ENCODE results near the gene IFT88.

Gene IFT88

GRCh38 chr13:20585371-20585770, 18.4 kb downstream of the IFT88 start:
- Histone ChIP-seq H3K9ac (ENCODE audit: low read depth in 1 of 2, low read length in 2 of 2) (no peak overlapping the region), H3K9me3 (ENCODE audit: control insufficient read depth in 2 of 2, low read length in 2 of 2) (peaks cover 3 to 10% of the 10 kb centered on the region in 2 donors), H3K4me1 (ENCODE audit: control insufficient read depth in 2 of 2, insufficient read depth in 2 of 2, low read length in 2 of 2) (peaks cover 0 to 4% of the 10 kb centered on the region in 2 donors), H3K4me3 (ENCODE audit: low read length in 2 of 2) (no peak overlapping the region), H3K27ac (ENCODE audit: low read depth in 2 of 2, low read length in 2 of 2) (no peak overlapping the region), H3K36me3 (ENCODE audit: control insufficient read depth in 2 of 2, insufficient read depth in 2 of 2, low read length in 2 of 2) (peaks cover 4 to 11% of the 10 kb centered on the region in 2 donors), H3K27me3 (ENCODE audit: control insufficient read depth in 2 of 2, insufficient read depth in 2 of 2, low read length in 2 of 2) (no peaks in the 10 kb centered on the region)

GRCh38 chr13:20588529-20589110, 21.7 kb downstream of the IFT88 start:
- H3K27ac ChIP-seq (ENCODE audit: low read depth in 2 of 2, low read length in 2 of 2): peak overlapping the region in 1 of 2 donors; percentile 51
- peaks cover 3 to 4% of the 10 kb centered on the region in 2 donors for H3K4me1 ChIP-seq (ENCODE audit: control insufficient read depth in 2 of 2, insufficient read depth in 2 of 2, low read length in 2 of 2)
- H3K9ac ChIP-seq (ENCODE audit: low read depth in 1 of 2, low read length in 2 of 2): no peak overlapping the region
- H3K4me3 ChIP-seq (ENCODE audit: low read length in 2 of 2): no peak overlapping the region
- no peaks in the 10 kb centered on the region for H3K27me3 ChIP-seq (ENCODE audit: control insufficient read depth in 2 of 2, insufficient read depth in 2 of 2, low read length in 2 of 2)
- peaks cover 4 to 11% of the 10 kb centered on the region in 2 donors for H3K36me3 ChIP-seq (ENCODE audit: control insufficient read depth in 2 of 2, insufficient read depth in 2 of 2, low read length in 2 of 2)
- H3K9me3 ChIP-seq (ENCODE audit: control insufficient read depth in 2 of 2, low read length in 2 of 2): peaks cover 3 to 10% of the 10 kb centered on the region in 2 donors

GRCh38 chr13:20590561-20590960, 23.6 kb downstream of the IFT88 start:
- peak overlapping the region in 1 of 2 donors; percentile 50 for H3K4me3 ChIP-seq (ENCODE audit: low read length in 2 of 2)
- peak overlapping the region; percentile 6 to 37 for H3K27ac ChIP-seq (ENCODE audit: low read depth in 2 of 2, low read length in 2 of 2)
- H3K9ac ChIP-seq (ENCODE audit: low read depth in 1 of 2, low read length in 2 of 2): no peak overlapping the region
- no peaks in the 10 kb centered on the region for H3K27me3 ChIP-seq (ENCODE audit: control insufficient read depth in 2 of 2, insufficient read depth in 2 of 2, low read length in 2 of 2)
- H3K4me1 ChIP-seq (ENCODE audit: control insufficient read depth in 2 of 2, insufficient read depth in 2 of 2, low read length in 2 of 2): peaks cover 3 to 4% of the 10 kb centered on the region in 2 donors
- H3K36me3 ChIP-seq (ENCODE audit: control insufficient read depth in 2 of 2, insufficient read depth in 2 of 2, low read length in 2 of 2): no peaks in the 10 kb centered on the region
- H3K9me3 ChIP-seq (ENCODE audit: control insufficient read depth in 2 of 2, low read length in 2 of 2): no peaks in the 10 kb centered on the region

- Histone ChIP-seq H3K4me3 (ENCODE audit: low read length in 2 of 2) (no peak overlapping the region), H3K36me3 (ENCODE audit: control insufficient read depth in 2 of 2, insufficient read depth in 2 of 2, low read length in 2 of 2) (no peaks in the 10 kb centered on the region), H3K9me3 (ENCODE audit: control insufficient read depth in 2 of 2, low read length in 2 of 2) (no peaks in the 10 kb centered on the region), H3K27ac (ENCODE audit: low read depth in 2 of 2, low read length in 2 of 2) (no peak overlapping the region), H3K4me1 (ENCODE audit: control insufficient read depth in 2 of 2, insufficient read depth in 2 of 2, low read length in 2 of 2) (peaks cover 3 to 4% of the 10 kb centered on the region in 2 donors), H3K9ac (ENCODE audit: low read depth in 1 of 2, low read length in 2 of 2) (no peak overlapping the region), H3K27me3 (ENCODE audit: control insufficient read depth in 2 of 2, insufficient read depth in 2 of 2, low read length in 2 of 2) (no peaks in the 10 kb centered on the region)
Measured at GRCh38 chr13:20592606-20593005, 25.6 kb downstream of the IFT88 start.

- Histone ChIP-seq H3K4me1 (ENCODE audit: control insufficient read depth in 2 of 2, insufficient read depth in 2 of 2, low read length in 2 of 2) (peaks cover 0 to 3% of the 10 kb centered on the region in 2 donors), H3K9me3 (ENCODE audit: control insufficient read depth in 2 of 2, low read length in 2 of 2) (no peaks in the 10 kb centered on the region), H3K4me3 (ENCODE audit: low read length in 2 of 2) (no peak overlapping the region), H3K36me3 (ENCODE audit: control insufficient read depth in 2 of 2, insufficient read depth in 2 of 2, low read length in 2 of 2) (no peaks in the 10 kb centered on the region), H3K27me3 (ENCODE audit: control insufficient read depth in 2 of 2, insufficient read depth in 2 of 2, low read length in 2 of 2) (no peaks in the 10 kb centered on the region), H3K27ac (ENCODE audit: low read depth in 2 of 2, low read length in 2 of 2) (no peak overlapping the region), H3K9ac (ENCODE audit: low read depth in 1 of 2, low read length in 2 of 2) (no peak overlapping the region)
Measured at GRCh38 chr13:20594280-20594679, 27.3 kb downstream of the IFT88 start.

GRCh38 chr13:20607015-20607414, 40.1 kb downstream of the IFT88 start:
- Histone ChIP-seq H3K9ac (ENCODE audit: low read depth in 1 of 2, low read length in 2 of 2) (no peak overlapping the region), H3K36me3 (ENCODE audit: control insufficient read depth in 2 of 2, insufficient read depth in 2 of 2, low read length in 2 of 2) (peaks cover 4 to 22% of the 10 kb centered on the region in 2 donors), H3K9me3 (ENCODE audit: control insufficient read depth in 2 of 2, low read length in 2 of 2) (no peaks in the 10 kb centered on the region), H3K27ac (ENCODE audit: low read depth in 2 of 2, low read length in 2 of 2) (no peak overlapping the region), H3K4me3 (ENCODE audit: low read length in 2 of 2) (no peak overlapping the region), H3K4me1 (ENCODE audit: control insufficient read depth in 2 of 2, insufficient read depth in 2 of 2, low read length in 2 of 2) (no peaks in the 10 kb centered on the region), H3K27me3 (ENCODE audit: control insufficient read depth in 2 of 2, insufficient read depth in 2 of 2, low read length in 2 of 2) (no peaks in the 10 kb centered on the region)

- Histone ChIP-seq H3K4me1 (ENCODE audit: control insufficient read depth in 2 of 2, insufficient read depth in 2 of 2, low read length in 2 of 2) (no peaks in the 10 kb centered on the region), H3K4me3 (ENCODE audit: low read length in 2 of 2) (no peak overlapping the region), H3K9ac (ENCODE audit: low read depth in 1 of 2, low read length in 2 of 2) (no peak overlapping the region), H3K27ac (ENCODE audit: low read depth in 2 of 2, low read length in 2 of 2) (no peak overlapping the region), H3K27me3 (ENCODE audit: control insufficient read depth in 2 of 2, insufficient read depth in 2 of 2, low read length in 2 of 2) (no peaks in the 10 kb centered on the region), H3K36me3 (ENCODE audit: control insufficient read depth in 2 of 2, insufficient read depth in 2 of 2, low read length in 2 of 2) (peaks cover 4 to 22% of the 10 kb centered on the region in 2 donors), H3K9me3 (ENCODE audit: control insufficient read depth in 2 of 2, low read length in 2 of 2) (no peaks in the 10 kb centered on the region)
Measured at GRCh38 chr13:20608438-20609020, 41.6 kb downstream of the IFT88 start.

GRCh38 chr13:20609145-20609544, 42.2 kb downstream of the IFT88 start:
- Histone ChIP-seq H3K4me1 (ENCODE audit: control insufficient read depth in 2 of 2, insufficient read depth in 2 of 2, low read length in 2 of 2) (no peaks in the 10 kb centered on the region), H3K36me3 (ENCODE audit: control insufficient read depth in 2 of 2, insufficient read depth in 2 of 2, low read length in 2 of 2) (peaks cover 4 to 22% of the 10 kb centered on the region in 2 donors), H3K4me3 (ENCODE audit: low read length in 2 of 2) (no peak overlapping the region), H3K27me3 (ENCODE audit: control insufficient read depth in 2 of 2, insufficient read depth in 2 of 2, low read length in 2 of 2) (no peaks in the 10 kb centered on the region), H3K27ac (ENCODE audit: low read depth in 2 of 2, low read length in 2 of 2) (no peak overlapping the region), H3K9ac (ENCODE audit: low read depth in 1 of 2, low read length in 2 of 2) (no peak overlapping the region), H3K9me3 (ENCODE audit: control insufficient read depth in 2 of 2, low read length in 2 of 2) (no peaks in the 10 kb centered on the region)

GRCh38 chr13:20610006-20610405, 43.0 kb downstream of the IFT88 start:
- Histone ChIP-seq H3K4me1 (ENCODE audit: control insufficient read depth in 2 of 2, insufficient read depth in 2 of 2, low read length in 2 of 2) (no peaks in the 10 kb centered on the region), H3K9ac (ENCODE audit: low read depth in 1 of 2, low read length in 2 of 2) (no peak overlapping the region), H3K9me3 (ENCODE audit: control insufficient read depth in 2 of 2, low read length in 2 of 2) (no peaks in the 10 kb centered on the region), H3K4me3 (ENCODE audit: low read length in 2 of 2) (no peak overlapping the region), H3K27me3 (ENCODE audit: control insufficient read depth in 2 of 2, insufficient read depth in 2 of 2, low read length in 2 of 2) (no peaks in the 10 kb centered on the region), H3K36me3 (ENCODE audit: control insufficient read depth in 2 of 2, insufficient read depth in 2 of 2, low read length in 2 of 2) (peaks cover 4 to 22% of the 10 kb centered on the region in 2 donors), H3K27ac (ENCODE audit: low read depth in 2 of 2, low read length in 2 of 2) (no peak overlapping the region)

GRCh38 chr13:20616059-20616797, 49.3 kb downstream of the IFT88 start:
- no peak overlapping the region for H3K27ac ChIP-seq (ENCODE audit: low read depth in 2 of 2, low read length in 2 of 2)
- H3K36me3 ChIP-seq (ENCODE audit: control insufficient read depth in 2 of 2, insufficient read depth in 2 of 2, low read length in 2 of 2): peaks cover 0 to 3% of the 10 kb centered on the region in 2 donors
- H3K9me3 ChIP-seq (ENCODE audit: control insufficient read depth in 2 of 2, low read length in 2 of 2): no peaks in the 10 kb centered on the region
- H3K4me1 ChIP-seq (ENCODE audit: control insufficient read depth in 2 of 2, insufficient read depth in 2 of 2, low read length in 2 of 2): no peaks in the 10 kb centered on the region
- H3K4me3 ChIP-seq (ENCODE audit: low read length in 2 of 2): no peak overlapping the region
- no peaks in the 10 kb centered on the region for H3K27me3 ChIP-seq (ENCODE audit: control insufficient read depth in 2 of 2, insufficient read depth in 2 of 2, low read length in 2 of 2)
- H3K9ac ChIP-seq (ENCODE audit: low read depth in 1 of 2, low read length in 2 of 2): no peak overlapping the region
